Smooth muscle cell (in vitro differentiated cells): ENCODE results near the gene ATXN10. TPM values are rescaled to one million over a fixed set of nuclear protein-coding genes. Genes with fewer than 3 reads are reported as not detected.

Experiments used
- DNase-seq: peaks from one replicate; lab custom pipeline; 2025; ENCODE audit not compliant: unreplicated experiment; lab: John Stamatoyannopoulos, UW
- H2AFZ ChIP-seq: fragments of 200-600 bp; sonication (generic); 2 replicates; pipeline ENCODE4 v1.6.0; 2016; ENCODE audit warnings: antibody characterized with exemption, low read depth, mild to moderate bottlenecking
- H3F3A ChIP-seq: fragments of 200-600 bp; sonication (generic); 2 replicates; pipeline ENCODE4 v1.6.0; 2017; ENCODE audit warnings: antibody characterized with exemption, low read depth
- H3K27ac ChIP-seq: fragments of 200-600 bp; sonication (generic); 2 replicates; pipeline ENCODE4 v1.5.1; 2016; ENCODE audit warnings: low read depth, mild to moderate bottlenecking
- H3K27me3 ChIP-seq: fragments of 200-600 bp; sonication (generic); 2 replicates; pipeline ENCODE4 v1.6.1; 2016; ENCODE audit warnings: low read depth, mild to moderate bottlenecking
- H3K36me3 ChIP-seq: fragments of 200-600 bp; sonication (generic); 2 replicates; pipeline ENCODE4 v1.5.1; 2016; ENCODE audit warnings: low read depth
- H3K4me1 ChIP-seq: fragments of 200-600 bp; sonication (generic); 2 replicates; pipeline ENCODE4 v1.5.1; 2016; ENCODE audit warnings: low read depth
- H3K4me2 ChIP-seq: fragments of 200-600 bp; sonication (generic); 2 replicates; pipeline ENCODE4 v1.6.0; 2016; ENCODE audit warnings: mild to moderate bottlenecking
- H3K4me3 ChIP-seq: fragments of 200-600 bp; sonication (generic); 2 replicates; pipeline ENCODE4 v1.5.1; 2016; ENCODE audit warnings: mild to moderate bottlenecking
- H3K79me2 ChIP-seq: fragments of 200-600 bp; sonication (generic); 2 replicates; pipeline ENCODE4 v1.6.0; 2016; ENCODE audit warnings: low read depth, mild to moderate bottlenecking
- H3K9ac ChIP-seq: fragments of 200-600 bp; sonication (generic); 2 replicates; pipeline ENCODE4 v1.6.0; 2016; ENCODE audit warnings: low read depth
- H3K9me3 ChIP-seq: fragments of 200-600 bp; sonication (generic); replicated peaks from 2 replicates; pipeline ENCODE4 v1.5.1; 2016; ENCODE audit warnings: low read depth
- H4K20me1 ChIP-seq: fragments of 200-600 bp; sonication (generic); 2 replicates; pipeline ENCODE4 v1.6.0; 2016; ENCODE audit warnings: low read depth
- WGBS: methylation state at CpG from one replicate; pipeline ENCODE4 v1.1.7; 2016; ENCODE audit warnings: low lambda C conversion rate; 5-methylcytosine and 5-hydroxymethylcytosine counted together
- polyA plus RNA-seq: library from polyadenylated mRNA; unstranded; fragments of >200 nt; fragmentation: Nextera tagmentation; extraction: Ambion mirVana; gene quantifications from 2 replicates; pipeline ENCODE4 v1.2.1, GENCODE V29; 2016
- total RNA-seq: library from RNA; depleted of rRNA; stranded (reverse); fragments of >200 nt; gene quantifications from 2 replicates; pipeline ENCODE4 v1.2.3, GENCODE V29; 2014
- TF ChIP-seq, protein P1 (sequence below): fragments of 200-600 bp; sonication (generic); IDR thresholded peaks from 2 replicates; pipeline ENCODE4 v1.5.1; 2017; ENCODE audit warnings: borderline replicate concordance, mild to moderate bottlenecking, antibody characterized with exemption; ENCODE audit not compliant: insufficient read depth, poor library complexity, severe bottlenecking

ATXN10 gene
- total and polyA plus RNA-seq, 2 experiments from 2014 or later: 117 to 131 TPM

DNA sequence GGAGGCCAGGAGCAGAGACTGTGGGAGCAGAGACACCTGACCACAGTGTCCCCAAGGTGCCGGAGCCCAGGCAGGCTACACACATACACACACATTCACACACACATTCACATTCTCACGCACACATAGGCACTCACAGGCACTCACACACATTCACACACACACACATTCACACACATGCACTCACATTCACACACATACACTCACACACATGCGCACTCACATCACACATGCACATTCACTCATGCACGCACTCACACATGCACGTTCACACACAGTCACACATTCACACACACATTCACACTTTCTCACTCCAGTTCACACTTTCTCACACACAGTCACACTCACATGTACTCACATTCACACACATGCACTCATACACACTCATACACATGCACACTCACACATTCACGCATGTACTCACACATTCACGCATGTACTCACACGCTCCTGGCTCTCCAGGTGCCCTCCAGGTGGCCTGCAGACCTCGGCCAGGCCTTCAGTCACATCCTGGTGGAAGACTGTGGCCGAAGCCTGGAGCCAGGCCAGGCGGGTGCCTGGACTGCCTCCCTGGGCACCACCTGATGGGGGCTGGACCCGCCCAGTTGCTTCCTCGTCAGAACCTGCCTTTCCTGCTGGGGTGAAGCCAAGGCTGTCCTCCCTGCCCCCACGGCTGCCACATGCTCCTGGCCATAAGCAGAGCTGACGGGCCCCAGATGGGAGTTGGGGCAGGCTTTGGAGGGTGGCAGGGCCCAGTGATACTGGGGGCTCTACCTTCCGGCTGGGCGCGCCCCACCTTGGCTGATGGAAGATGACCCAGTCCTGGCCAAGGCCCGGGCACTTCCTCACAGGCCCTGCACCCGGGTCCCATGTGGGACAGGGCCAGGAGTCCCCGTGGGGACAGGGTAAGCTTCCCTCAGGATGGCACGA lies 215.8 kb downstream of the ATXN10 start:
- Histone ChIP-seq H3F3A (no peaks in the 10 kb centered on the region), H3K9me3 (no peaks in the 10 kb centered on the region), H3K79me2 (no peaks in the 10 kb centered on the region), H3K4me2 (no peak overlapping the region), H3K9ac (no peak overlapping the region), H3K4me3 (no peak overlapping the region), H2AFZ (no peak overlapping the region), H3K4me1 (no peaks in the 10 kb centered on the region), H3K36me3 (no peaks in the 10 kb centered on the region), H3K27me3 (no peaks in the 10 kb centered on the region), H3K27ac (no peak overlapping the region), H4K20me1 (no peaks in the 10 kb centered on the region)
- 92% methylated on average over 22 of the region's 22 CpGs for WGBS
- TF ChIP-seq, protein P1, sequence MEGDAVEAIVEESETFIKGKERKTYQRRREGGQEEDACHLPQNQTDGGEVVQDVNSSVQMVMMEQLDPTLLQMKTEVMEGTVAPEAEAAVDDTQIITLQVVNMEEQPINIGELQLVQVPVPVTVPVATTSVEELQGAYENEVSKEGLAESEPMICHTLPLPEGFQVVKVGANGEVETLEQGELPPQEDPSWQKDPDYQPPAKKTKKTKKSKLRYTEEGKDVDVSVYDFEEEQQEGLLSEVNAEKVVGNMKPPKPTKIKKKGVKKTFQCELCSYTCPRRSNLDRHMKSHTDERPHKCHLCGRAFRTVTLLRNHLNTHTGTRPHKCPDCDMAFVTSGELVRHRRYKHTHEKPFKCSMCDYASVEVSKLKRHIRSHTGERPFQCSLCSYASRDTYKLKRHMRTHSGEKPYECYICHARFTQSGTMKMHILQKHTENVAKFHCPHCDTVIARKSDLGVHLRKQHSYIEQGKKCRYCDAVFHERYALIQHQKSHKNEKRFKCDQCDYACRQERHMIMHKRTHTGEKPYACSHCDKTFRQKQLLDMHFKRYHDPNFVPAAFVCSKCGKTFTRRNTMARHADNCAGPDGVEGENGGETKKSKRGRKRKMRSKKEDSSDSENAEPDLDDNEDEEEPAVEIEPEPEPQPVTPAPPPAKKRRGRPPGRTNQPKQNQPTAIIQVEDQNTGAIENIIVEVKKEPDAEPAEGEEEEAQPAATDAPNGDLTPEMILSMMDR: no peak
- DNase-seq: no peak

DNA sequence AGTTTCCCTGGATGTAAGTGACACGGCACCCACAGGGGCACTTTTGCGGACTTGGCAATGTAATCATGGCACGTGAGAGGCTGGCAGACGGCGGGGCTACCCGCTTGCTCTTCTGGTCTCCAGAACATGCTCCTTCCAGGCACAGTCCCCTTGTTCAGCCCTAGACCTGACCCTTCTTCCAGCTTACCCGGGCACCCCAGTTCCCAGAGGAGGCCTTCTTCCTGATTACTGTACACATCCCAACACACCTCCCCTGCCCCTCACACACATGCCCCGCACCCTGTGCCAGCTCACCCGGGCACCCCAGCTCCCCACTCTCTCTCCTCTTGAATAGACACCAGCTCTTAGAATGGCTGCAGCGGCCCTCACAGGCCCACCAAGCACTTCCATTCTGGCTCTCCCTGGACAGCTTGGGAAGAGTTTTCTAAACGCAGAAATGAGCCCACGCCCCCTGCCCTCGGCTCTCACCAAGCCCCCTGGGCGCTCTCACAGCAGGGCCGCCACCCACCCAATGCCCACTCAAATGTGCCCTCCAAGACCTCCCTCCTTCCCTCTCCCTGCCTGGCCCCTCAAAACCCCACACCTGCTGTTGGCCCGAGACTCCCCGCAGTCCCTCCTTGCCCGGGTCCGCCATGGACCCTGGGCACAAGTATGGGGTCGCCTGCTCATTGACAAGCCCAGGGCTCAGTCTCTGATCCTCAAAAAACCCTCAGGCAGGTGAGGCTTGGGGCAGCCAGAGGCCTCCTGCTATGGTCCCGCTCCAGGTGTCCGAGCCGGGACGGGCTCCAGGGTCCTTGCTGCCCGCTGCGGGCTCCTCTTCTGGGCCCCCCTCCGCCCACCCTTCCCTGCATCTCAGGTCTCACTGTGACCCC lies 216.8 kb downstream of the ATXN10 start:
- H3K27me3 ChIP-seq: no peaks in the 10 kb centered on the region
- no peaks in the 10 kb centered on the region for H3K4me1 ChIP-seq
- 94% methylated on average over 25 of the region's 27 CpGs for WGBS
- no peaks in the 10 kb centered on the region for H3K9me3 ChIP-seq
- no peaks in the 10 kb centered on the region for H4K20me1 ChIP-seq
- H3K4me3 ChIP-seq: no peak overlapping the region
- H3F3A ChIP-seq: no peaks in the 10 kb centered on the region
- no peak overlapping the region for H3K4me2 ChIP-seq
- no peak for DNase-seq
- no peaks in the 10 kb centered on the region for H3K36me3 ChIP-seq
- no peak overlapping the region for H2AFZ ChIP-seq
- H3K9ac ChIP-seq: no peak overlapping the region
- H3K79me2 ChIP-seq: no peaks in the 10 kb centered on the region
- H3K27ac ChIP-seq: no peak overlapping the region
- TF ChIP-seq, protein P1: no peak

DNA sequence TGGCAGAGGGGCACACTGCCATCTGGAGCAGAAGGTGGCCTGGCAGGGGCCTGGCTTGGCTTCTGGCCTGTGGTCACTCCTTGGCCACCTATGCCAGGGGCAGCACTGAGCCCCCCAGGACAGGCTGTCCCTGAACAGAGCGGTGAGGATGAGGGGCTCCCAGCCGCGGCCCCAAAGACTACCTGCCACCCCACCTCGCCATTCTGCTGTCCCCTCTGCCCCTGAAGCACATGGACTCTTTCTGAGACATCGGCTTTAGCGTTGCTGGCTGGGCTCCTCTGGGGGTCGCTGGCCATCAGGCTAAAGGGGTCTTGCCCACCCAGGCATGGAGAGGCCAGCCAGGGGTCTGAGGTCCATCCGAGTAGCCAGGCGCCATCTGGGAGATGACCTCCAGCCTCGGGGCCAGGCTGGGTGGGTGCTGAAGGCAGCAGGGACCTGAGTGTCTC lies 217.5 kb downstream of the ATXN10 start:
- Histone ChIP-seq H2AFZ (no peak overlapping the region), H3K27me3 (no peaks in the 10 kb centered on the region), H3K9ac (no peak overlapping the region), H3F3A (no peaks in the 10 kb centered on the region), H3K36me3 (no peaks in the 10 kb centered on the region), H3K4me3 (no peak overlapping the region), H3K4me1 (no peaks in the 10 kb centered on the region), H4K20me1 (no peaks in the 10 kb centered on the region), H3K27ac (no peak overlapping the region), H3K79me2 (no peaks in the 10 kb centered on the region), H3K4me2 (no peak overlapping the region), H3K9me3 (no peaks in the 10 kb centered on the region)
- DNase-seq: no peak
- 90% methylated on average over 10 of the region's 10 CpGs for WGBS
- TF ChIP-seq, protein P1: no peak
